ENCODE results near the gene EHD3.
A peak's percentile ranks its signal among the peaks of the same experiment; 100 is the strongest.

Gene EHD3

GRCh38 chr2:31318361-31319336 is 84.7 kb downstream of the EHD3 start:
- peak; percentile 31 for DNase-seq (ENCODE audit: low read depth)
- no peak overlapping the region for H3K4me3 ChIP-seq (replicated peaks; ENCODE audit: low read depth, low read length)
- no peak for TF ChIP-seq CTCF (IDR thresholded peaks at IDR 0.05; ENCODE audit: low read length, missing control alignments)
